ENCODE data around the gene KDM4C.

GRCh38 chr9:6842584-6842947, 84.8 kb downstream of the KDM4C start:
- TF ChIP-seq POLR2A (IDR thresholded peaks at IDR 0.05) (no peak), POLR2AphosphoS5 (IDR thresholded peaks at IDR 0.05) (no peak), CTCF (IDR thresholded peaks at IDR 0.05) (no peak), EP300 (IDR thresholded peaks at IDR 0.05) (no peak)

All from sigmoid colon (tissue), 4 donors.